Glutamatergic neuron (in vitro differentiated cells): ENCODE measurements around the gene FMN1. TPM values are rescaled to one million over a fixed set of nuclear protein-coding genes. Genes with fewer than 3 reads are reported as not detected.

Experiments
- DNase-seq: peaks from one replicate; pipeline ENCODE4 v3.0.0; 2022
- H3K27ac Mint-ChIP-seq: one replicate; pipeline ENCODE4 v1.8.0; 2020; ENCODE audit warnings: mild to moderate bottlenecking, mixed read lengths, inconsistent platforms; ENCODE audit not compliant: unreplicated experiment
- H3K27me3 Mint-ChIP-seq: one replicate; pipeline ENCODE4 v1.8.0; 2020; ENCODE audit warnings: mild to moderate bottlenecking, moderate library complexity, mixed read lengths, inconsistent platforms; ENCODE audit not compliant: unreplicated experiment
- H3K36me3 Mint-ChIP-seq: one replicate; pipeline ENCODE4 v1.8.0; 2020; ENCODE audit warnings: mild to moderate bottlenecking, mixed read lengths, inconsistent platforms; ENCODE audit not compliant: unreplicated experiment
- H3K4me1 Mint-ChIP-seq: one replicate; pipeline ENCODE4 v1.8.0; 2020; ENCODE audit warnings: mild to moderate bottlenecking, low read depth, mixed read lengths, inconsistent platforms; ENCODE audit not compliant: unreplicated experiment
- H3K4me3 Mint-ChIP-seq: one replicate; pipeline ENCODE4 v1.8.0; 2020; ENCODE audit warnings: mild to moderate bottlenecking, mixed read lengths, inconsistent platforms; ENCODE audit not compliant: unreplicated experiment
- H3K9me3 Mint-ChIP-seq: one replicate; pipeline ENCODE4 v1.8.0; 2020; ENCODE audit warnings: mild to moderate bottlenecking, moderate library complexity, mixed read lengths, inconsistent platforms; ENCODE audit not compliant: unreplicated experiment
- CTCF ChIP-seq: fragments of 200-600 bp; sonication (generic); IDR thresholded peaks from one replicate; pipeline ENCODE4 v1.5.0; 2021; ENCODE audit not compliant: partially characterized antibody, unreplicated experiment
- total RNA-seq: library from RNA; stranded (reverse); fragmentation: NEBNext Ultra II Directional; extraction: Animal tissue kit (Norgen Biotek cat#: 25700); gene quantifications from one replicate; pipeline ENCODE4 v1.2.1, GENCODE V29; 2021; ENCODE audit not compliant: unreplicated experiment

FMN1 gene
- total RNA-seq, 1 donor from 2014 or later = 1.1 TPM

- DNase-seq = no peak
- Mint-ChIP-seq H3K27me3 (no peaks in the 10 kb centered on the region), H3K27ac (no peak overlapping the region), H3K9me3 (no peaks in the 10 kb centered on the region), H3K4me3 (no peak overlapping the region), H3K4me1 (no peaks in the 10 kb centered on the region), H3K36me3 (no peaks in the 10 kb centered on the region)
- no peak for TF ChIP-seq CTCF
These were observed 250.8 kb downstream of the FMN1 start for GRCh38 chr15:32943711-32944110.

GRCh38 chr15:32942401-32942841 is 252.1 kb downstream of the FMN1 start:
- no peak overlapping the region for H3K27ac Mint-ChIP-seq
- H3K36me3 Mint-ChIP-seq = no peaks in the 10 kb centered on the region
- H3K27me3 Mint-ChIP-seq = no peaks in the 10 kb centered on the region
- H3K9me3 Mint-ChIP-seq = no peaks in the 10 kb centered on the region
- no peaks in the 10 kb centered on the region for H3K4me1 Mint-ChIP-seq
- no peak overlapping the region for H3K4me3 Mint-ChIP-seq
- no peak for DNase-seq
- no peak for TF ChIP-seq CTCF

GRCh38 chr15:32941823-32942222 is 252.7 kb downstream of the FMN1 start:
- H3K9me3 Mint-ChIP-seq = no peaks in the 10 kb centered on the region
- H3K4me3 Mint-ChIP-seq = no peak overlapping the region
- H3K4me1 Mint-ChIP-seq = no peaks in the 10 kb centered on the region
- H3K27me3 Mint-ChIP-seq = no peaks in the 10 kb centered on the region
- peak; percentile 13 for DNase-seq
- TF ChIP-seq CTCF = no peak
- H3K36me3 Mint-ChIP-seq = no peaks in the 10 kb centered on the region
- H3K27ac Mint-ChIP-seq = no peak overlapping the region

GRCh38 chr15:32936976-32937375 is 257.5 kb downstream of the FMN1 start:
- Mint-ChIP-seq H3K27me3 (no peaks in the 10 kb centered on the region), H3K4me3 (no peak overlapping the region), H3K27ac (no peak overlapping the region), H3K36me3 (peaks cover 16% of the 10 kb centered on the region), H3K9me3 (peaks cover 3% of the 10 kb centered on the region), H3K4me1 (no peaks in the 10 kb centered on the region)
- no peak for TF ChIP-seq CTCF
- no peak for DNase-seq

- Mint-ChIP-seq H3K27ac (no peak overlapping the region), H3K9me3 (peaks cover 3% of the 10 kb centered on the region), H3K27me3 (no peaks in the 10 kb centered on the region), H3K36me3 (peaks cover 16% of the 10 kb centered on the region), H3K4me1 (no peaks in the 10 kb centered on the region), H3K4me3 (no peak overlapping the region)
- DNase-seq = no peak
- peak; percentile 64 for TF ChIP-seq CTCF
These were observed 258.1 kb downstream of the FMN1 start for GRCh38 chr15:32936283-32936918.
